NCI-H187 treated with DMSO at 0.1 percent for 48 hours (cell line): ENCODE measurements around the gene NDUFA8.
A peak's percentile ranks its signal among the peaks of the same experiment; 100 is the strongest.

Experiments used
- DNase-seq: peaks from one replicate; lab custom pipeline; 2025; lab: John Stamatoyannopoulos, UW

The NDUFA8 gene

DNA sequence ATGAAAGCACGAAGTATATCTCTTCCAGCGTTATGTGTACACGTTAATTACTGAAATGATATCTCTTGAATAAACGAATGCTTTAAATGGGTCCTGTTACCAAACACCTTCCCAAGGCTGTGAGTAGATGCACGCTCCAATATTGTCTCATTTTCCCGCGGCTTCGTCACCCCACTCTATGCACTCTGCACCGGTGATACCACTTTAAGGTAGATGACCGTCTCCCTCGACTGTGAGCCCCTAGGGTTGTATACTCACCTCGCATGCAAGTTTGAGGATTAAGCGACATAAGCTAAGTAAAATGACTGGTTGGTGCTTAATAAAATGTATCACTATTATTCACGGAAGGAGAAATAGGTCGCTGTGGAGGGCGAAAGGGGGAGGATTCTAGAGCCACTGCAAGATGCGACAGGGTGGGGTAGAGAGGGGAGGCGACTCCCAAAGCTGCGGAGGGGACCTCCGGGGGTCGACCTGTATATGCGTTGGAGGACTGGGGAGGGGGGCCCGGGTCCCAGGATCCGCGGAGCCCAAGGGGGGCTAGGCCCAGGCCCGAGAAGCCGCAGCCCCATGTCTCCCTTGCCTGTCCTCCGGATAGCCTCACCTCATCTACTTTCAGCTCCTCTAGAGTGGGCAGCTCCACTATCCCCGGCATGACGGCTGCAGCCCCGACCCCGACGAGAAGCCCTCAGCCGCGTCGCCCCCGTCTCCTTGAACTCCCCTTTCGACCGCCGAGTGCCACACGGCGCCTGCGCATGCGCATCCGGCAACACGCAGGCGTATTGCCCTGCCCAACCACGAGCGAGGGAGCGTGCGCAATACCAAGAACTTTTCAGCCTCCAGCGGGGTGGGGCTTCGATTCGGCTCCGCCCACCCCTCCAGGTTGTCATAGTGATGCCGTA lies at the start of gene NDUFA8, which contains the start of gene MORN5:
Gene NDUFA8, minus strand, starts transcription at position 754 of the 899 bp plus-strand sequence. Its CDS starts 102 bp downstream, at position 652.
Gene MORN5, plus strand, starts transcription at position 883 of the 899 bp plus-strand sequence. CDS start 65 bp downstream, outside the sequence.
- peak; percentile 11 for DNase-seq

DNA sequence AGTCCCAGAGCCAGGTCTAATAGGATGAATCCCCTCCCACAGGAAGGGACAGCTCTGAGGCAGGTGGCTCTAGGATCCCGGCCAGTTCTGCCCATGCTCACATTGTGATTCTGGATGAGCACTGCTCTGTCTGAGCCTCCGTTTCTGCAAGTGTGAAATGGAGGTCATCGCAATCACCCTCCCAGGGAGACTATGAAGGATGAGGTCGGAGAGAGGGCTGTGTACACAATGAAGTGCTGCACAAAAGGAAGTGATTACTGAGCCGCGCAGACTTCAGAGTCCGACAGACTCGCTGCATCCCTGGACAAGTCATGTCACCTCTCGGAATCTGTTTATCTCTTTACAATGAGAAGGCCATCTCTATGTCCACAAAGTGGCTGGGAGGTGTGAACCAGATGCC lies 47.5 kb upstream of the NDUFA8 start:
- DNase-seq, result no peak

DNA sequence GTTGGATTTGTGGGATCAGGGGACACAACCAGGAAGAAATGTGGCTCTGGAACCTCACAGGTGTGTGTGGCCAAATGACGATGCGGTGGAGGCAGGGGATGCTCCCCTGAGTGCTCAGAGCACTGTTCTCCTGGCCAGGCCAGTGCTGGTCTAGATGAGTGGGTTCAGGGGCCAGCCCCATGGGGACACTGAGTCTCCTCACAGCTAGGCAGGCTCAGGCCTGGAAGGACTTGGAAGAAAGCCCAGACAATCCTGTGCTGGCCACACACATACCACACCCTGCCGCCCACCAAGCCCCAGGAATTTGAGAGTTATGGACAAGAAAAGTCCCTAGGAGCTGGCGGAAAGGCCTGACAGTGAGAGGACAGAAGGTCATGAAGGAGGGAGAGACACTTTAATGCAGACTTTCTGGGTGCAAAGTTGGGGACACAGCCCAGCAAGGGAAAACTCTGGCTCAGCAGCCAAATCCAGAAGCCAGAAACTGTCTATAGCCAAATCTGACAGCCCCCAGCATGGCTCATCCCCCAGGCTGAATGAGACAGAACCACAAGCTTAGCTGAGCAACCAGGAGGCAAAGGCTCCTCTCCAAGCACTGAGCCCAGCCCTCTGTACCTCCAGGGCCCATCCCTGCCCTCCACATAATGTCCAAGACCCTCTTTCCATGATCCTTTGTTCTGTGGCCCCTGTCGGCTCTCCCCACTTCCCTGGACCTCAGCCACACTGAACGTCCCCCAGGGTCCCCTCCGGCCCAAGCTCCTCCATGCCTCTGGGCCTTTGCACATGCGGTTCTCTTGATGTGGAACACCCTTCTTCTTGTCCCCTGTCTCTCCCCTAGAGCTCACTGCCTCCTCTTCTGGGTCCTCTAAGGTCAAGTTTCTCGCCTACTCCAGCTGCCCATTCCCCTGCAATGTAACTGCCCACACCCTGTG lies 46.8 kb upstream of the NDUFA8 start:
- no peak for DNase-seq

DNA sequence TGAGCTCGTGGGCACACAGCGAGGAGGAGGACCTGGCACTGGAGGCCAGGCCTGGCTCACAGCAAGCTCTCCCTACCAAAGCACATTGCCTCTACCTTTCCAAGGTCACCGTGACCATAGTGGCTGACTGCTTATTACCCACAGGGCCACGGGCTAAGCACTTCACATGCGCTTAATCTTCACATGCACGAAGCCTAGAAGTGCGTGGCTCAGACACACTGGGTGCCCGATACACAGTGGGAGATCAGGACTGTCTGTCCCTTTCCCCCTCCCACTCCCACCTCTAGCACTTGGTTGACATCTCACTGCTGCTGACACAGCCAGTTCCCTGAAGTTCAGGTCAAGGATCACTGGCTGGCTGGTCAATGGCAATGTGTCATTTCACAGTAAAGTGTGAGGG lies 45.6 kb upstream of the NDUFA8 start:
- no peak for DNase-seq

DNA sequence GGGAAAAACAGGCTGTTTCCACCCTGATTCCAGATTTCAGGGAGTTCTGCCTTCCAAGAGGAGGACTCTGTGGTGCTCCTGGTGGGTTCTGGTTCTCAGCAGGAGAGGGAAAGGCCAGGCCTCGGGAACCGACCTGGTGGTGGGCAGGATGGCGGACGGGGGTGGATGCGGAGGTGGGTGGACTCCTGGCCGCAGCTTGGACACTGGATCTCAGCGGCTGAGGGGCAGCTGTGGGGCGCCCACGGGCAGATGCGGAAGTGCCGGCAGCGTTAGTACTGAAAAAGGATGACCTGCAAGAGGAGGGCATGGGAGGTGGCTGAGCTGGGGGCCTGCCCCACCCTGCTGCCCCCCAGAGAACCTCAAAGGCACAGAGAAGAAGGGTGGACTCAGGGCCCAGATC lies 44.9 kb upstream of the NDUFA8 start:
- no peak for DNase-seq

DNA sequence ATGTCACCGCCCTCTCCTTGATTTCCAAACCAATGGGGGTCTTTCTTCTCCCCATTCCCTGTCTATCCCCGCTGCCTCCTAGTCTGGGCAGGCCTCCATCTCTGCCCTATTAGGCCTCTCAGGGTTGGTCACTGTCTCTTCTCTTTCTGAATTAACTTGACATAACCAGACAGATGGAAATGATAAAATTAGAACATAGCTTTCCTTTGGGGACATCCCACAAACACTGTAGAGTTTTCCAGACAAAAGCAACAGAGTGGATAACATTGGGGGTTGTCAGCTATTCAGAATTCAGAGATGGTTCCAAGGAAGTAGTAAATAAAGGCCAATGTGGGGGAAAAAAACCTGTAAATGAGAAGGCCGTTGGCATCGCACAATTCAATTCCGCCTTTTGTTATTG lies 44.5 kb upstream of the NDUFA8 start:
- no peak for DNase-seq

DNA sequence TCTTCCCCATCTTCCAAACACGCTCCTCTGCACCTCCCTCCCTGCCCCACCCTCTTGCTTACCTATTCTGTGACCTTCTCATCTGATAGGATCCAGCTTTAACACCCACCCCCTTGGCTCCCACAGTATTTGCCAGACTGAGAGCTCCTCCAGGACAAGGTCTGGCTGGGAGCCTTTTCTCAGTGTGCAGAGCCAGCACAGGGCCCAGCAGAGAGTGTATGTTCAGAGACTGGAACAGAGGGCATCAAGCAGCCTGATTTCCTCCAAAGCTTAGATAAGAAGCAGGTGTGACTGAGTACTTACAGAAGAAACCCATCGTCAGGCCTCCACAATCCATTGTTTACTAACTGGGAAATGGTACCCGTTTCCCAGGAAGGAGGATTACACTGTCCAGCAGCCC lies 42.5 kb upstream of the NDUFA8 start:
- no peak for DNase-seq

DNA sequence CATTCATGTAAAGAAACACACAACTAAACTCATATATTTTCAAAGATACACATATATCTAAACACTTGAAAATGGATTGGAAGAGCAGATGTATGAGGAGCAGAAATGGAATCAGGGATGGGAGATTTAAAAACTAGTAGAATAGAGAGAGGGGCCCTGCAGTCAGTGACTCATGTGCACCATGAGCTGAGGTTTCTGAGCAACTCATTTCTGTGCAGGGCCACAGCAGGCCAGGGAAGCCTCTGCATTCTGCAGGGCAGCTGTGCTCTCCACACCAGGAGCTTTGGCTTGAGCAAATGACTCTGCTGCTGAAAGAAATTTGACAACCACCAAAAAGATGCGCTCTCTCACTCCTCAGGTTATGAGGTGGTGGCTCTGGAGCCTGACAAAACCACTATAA lies 42.1 kb upstream of the NDUFA8 start:
- DNase-seq, result no peak

DNA sequence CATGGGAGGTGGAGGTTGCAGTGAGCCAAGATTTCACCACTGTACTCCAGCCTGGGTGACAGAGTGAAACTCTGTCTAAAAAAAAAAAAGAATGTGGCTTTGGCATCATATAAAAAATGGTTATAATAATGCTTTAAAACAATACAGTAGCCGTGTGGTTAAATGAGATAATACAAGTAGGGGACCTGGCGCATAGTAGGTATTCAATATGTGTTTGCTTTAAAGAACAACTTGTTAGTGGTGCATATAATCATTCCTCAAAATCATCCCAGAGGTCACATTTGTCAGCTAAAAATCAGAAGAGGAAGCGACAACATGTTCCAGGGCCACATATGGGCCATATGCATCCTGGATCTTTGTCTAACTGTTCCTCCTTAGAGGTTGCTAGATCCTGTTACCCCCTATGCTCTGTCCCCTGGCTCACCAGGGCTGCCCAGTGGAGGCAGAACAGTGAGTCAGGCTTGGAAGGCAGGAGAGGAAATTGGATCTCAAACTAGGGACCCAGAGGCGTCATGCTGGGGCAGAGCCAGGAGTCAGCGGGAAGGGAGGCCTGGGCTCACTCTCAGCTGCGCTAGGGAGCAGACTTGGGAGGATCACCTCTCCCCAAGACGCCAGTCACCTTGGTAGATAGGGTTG lies 41.5 kb upstream of the NDUFA8 start:
- DNase-seq, result no peak

DNA sequence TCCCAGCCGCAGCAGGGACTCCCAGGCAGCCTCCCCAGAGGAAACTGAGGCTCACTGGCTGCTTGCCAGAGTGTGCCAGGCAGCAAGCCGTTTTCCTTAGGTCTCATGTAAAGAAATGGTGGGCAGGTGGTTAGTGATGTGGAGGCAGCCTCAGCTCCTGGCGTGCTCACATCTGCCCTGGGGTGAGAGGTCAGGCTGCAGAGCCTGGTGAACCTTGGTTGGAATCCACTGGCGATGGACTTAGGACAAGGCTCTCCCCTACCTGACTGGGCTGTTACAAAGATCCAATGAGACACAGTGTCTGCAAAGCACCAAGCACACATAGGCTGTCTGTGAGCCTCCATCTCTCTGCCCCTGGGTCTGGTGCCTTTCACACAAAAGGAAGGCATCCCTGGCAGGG lies 38.3 kb upstream of the NDUFA8 start:
- no peak for DNase-seq

DNA sequence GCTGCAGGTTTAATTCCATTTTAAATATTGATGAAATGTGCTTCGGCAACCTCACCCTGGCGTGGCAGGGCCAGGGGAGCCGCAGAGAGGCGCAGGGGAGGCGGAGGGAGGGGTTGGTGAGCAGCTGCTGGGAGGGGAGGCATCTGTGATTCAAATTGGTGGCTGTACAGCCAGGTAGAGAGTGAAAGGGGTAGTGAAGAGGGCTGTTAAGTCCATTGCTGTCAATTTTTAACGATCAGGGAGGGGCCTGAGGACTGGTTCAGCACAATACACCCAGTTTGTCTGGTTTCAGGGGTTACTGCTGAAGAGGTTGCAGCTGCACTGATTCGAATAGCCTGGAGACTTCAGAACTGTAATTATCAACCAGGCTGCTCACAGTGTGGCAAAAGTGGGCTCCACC lies 37.8 kb upstream of the NDUFA8 start:
- DNase-seq, result peak; percentile 93

DNA sequence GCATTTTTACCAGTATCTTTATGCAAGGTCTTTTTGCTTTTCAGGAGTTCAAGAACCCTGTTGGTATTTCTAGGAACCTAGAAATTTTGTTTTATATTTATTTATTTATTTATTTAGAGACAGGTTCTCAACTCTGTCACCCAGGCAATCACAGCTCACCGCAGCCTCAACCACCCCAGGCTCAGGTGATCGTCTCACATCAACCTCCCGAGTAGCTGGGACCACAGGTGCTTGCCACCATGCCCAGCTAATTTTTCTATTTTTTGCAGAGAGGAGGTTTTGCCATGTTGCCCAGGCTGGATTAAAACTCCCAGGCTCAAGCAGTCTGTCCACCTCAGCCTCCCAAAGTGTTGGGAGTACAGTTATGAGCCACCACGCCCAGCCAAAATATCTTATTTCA lies 36.3 kb upstream of the NDUFA8 start:
- no peak for DNase-seq

DNA sequence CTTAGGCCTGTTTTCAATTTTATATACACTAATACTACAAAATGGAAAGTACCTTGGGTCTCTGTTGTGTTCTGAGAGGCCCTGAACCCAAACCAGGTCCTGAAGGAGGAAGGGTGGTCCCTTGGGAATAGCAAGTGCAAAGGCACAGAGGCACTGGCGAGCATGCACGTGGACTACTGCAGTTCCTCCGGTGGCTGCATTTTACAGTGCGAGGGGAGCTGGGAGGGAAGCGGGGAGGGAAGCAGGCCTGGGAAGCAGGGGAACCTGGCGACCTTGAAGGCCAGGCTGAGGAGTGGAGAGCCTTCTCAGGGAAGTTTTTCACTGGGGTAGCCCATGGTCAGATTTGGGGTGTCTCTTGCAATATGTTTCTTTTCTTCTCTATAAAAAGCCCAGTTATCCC lies 34.1 kb upstream of the NDUFA8 start:
- DNase-seq, result no peak

DNA sequence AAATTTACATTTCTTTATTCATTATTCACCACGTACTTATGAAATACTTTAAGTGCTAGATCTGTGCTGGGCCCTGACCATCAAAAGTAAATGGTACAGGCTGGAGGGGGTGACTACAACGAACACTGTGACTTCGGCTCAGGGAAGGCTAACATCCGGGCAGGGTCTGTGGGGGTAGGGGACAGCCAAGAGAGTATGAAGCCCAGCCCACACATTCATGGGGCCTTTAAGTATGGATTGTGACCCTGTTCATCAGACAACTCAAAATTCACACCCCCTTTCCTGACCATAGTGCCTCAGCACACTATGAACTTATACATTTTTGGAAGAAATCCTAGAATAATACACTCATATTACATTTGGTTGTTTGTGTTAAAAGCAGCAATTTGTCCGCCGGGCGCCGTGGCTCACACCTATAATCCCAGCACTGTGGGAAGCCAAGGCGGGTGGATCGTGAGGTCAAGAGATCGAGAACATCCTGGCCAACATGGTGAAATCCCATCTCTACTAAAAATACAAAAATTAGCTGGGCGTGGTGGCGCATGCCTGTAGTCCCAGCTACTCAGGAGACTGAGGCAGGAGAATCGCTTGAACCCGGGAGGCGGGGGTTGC lies 33.4 kb upstream of the NDUFA8 start:
- no peak for DNase-seq

DNA sequence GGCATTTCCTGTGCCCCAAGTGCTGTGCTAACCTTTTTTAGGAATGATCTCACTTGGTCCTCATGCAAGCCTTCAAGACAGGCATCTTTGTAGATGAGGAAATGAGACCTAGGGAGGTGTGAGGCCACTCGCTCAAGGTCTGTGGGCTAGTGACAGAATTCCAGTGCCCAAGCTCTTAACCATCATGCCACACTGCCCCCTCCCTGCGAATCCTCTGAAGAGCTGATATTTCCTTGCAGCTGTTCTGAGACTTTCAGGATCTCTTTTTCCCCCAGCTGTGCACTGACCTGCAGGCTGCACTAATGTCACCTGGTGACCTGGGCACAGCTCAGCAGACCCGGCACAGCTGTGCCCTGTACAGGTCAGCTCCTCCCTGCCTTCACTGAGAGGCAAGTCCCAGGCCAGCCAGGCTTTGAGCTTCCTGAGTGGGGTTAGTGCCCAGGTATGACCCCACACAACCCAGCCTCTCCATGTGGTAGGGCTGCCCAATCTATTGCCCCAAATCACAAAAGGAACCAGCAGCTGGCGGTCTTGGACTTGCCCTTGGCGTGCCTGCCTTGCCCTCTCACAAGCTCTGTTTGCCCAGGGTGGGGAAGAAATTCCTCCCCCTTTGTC lies 32.8 kb upstream of the NDUFA8 start:
- DNase-seq, result no peak

DNA sequence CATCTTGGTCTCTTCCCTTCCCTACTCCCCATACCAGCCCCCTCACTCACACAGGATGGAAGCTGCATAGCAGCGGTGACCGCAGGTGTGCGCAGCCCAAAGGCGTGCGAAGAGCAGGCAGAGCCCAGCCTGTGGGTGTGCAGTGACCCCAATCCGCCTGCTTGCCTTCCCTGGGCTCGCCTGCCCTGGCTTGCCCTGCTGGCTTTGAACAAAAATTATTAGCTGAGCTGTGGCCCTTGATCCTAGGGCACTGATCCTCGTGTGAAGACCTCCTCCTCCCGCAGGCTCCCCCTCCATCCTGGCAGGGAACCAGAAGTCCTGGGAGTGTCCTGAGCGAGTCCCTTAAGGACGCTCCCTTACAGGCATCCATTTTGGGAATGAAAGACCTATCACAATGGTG lies 32.0 kb upstream of the NDUFA8 start:
- no peak for DNase-seq

DNA sequence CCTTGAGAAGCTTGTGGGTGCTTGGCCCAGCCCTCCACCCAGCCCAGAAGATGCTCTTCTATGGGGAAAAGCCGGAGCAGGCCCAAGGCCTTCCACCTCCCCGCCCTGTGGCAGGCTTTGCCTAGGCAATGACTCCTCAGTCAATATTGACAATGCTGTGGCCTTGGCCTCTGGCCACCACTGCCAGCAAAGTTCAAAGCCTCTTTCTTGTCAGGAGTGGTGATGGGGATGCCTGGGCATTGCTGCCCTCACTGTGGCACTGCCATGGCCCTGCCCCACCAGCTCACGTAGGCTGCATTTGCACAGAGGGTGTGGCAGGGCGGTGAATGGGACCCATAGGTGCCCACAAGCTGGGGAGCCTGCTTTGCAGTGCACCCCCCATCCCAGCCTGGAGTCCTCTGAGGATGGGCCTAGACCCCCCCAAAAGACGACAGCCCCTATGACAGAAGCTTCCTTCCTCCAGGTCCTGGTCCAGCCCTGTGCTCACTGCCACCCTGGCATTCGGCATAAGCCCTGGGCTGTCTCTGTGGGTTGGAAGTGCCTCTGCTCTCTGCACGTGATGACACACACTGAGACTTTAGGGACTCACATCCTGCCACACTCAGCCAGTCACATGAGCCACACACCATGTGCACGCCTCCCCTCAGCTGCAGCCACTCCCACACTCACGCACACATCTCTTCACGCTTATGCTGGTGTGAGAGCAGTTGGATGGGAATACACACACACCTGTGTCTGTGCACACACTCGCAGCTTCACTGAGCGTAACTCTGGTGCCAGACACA lies 31.2 kb upstream of the NDUFA8 start:
- DNase-seq, result peak; percentile 68

DNA sequence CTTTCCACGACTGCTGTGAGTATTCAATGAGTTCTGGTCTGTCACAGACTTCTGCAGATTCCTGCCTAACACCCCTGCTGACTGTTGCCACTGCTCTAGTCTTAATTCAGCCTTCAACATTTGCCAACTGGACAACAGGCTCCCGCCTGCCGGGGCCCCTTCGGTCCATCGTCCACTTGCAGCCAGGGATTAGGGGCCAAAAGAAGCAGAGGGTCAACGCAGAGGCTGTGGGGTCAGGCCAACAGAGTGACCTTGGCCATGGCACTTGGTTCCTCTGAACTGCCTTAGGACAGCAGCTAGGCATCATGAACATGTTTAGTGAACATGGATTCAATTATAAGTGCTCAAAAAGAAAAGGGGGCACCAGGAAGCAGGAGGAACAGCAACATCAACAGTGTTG lies 28.8 kb upstream of the NDUFA8 start:
- no peak for DNase-seq

DNA sequence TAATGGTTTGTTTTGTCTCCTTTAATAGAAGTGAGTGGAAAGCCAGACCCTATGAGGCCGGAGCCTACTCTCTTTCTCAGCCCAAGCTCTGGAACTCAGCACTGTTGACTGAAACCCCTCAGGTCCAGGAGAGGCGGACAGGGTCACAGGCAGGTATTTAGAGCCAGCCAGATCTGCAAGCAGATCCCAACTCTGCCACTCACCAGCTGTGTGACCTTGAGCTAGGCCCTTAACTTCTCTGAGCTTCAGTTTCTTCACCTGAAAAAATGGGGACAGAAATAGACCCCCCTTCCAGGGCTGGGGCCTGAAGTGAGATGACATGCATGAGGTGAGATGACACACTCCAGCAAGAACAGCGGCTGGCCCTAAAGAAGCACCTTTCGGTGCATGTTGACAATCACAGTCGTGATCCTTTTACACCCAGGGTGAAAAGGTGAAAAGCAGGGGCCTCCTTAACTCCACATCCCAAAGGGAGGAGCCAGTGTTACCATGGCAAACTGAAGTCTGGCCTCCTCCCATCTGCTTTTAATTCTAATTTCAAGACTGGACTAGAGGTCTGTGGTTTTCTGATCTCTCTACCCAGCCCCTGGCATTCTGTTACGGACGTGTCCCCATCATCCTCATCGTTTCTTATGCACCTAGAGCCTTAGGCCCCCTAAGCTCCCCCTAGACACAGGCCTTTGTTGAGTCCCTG lies 27.3 kb upstream of the NDUFA8 start:
- DNase-seq, result no peak

DNA sequence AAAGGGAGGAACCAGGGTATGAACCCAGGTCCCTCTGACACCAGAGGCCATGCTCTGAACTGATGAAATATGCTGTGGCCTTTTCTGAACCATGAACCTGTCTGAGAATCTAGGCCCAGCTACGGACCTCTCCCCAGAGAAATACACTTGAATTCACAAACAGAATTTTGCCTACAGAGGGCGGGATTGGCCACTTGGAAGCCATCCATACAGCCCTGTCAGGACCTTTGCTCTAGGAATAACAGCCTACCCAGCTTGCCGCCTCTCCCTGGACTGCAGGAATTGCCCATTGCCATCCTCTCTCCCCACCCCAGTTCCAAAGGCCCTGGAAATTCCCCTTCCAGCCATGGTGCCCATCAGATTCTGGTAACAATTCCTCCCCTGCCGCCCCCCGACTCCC lies 26.7 kb upstream of the NDUFA8 start:
- DNase-seq, result no peak
